ENCODE results near the gene UNC13D. TPM values are rescaled to one million over a fixed set of nuclear protein-coding genes. Genes with fewer than 3 reads are reported as not detected.
"Not testable (repeated sequence)": the region's sequence is repeated elsewhere in the genome, so short reads cannot be mapped to it uniquely, and the experiment has no call there.

UNC13D gene
- total RNA-seq, 4 donors from 2014 or later = 5.9 to 10.0 (median 9.0) TPM

GRCh38 chr17:75779250-75779986 lies 64.8 kb downstream of the UNC13D start:
- DNase-seq (ENCODE audit: extremely low spot score) = peak; percentile 100
- peak overlapping the region; percentile 80 to 97 (median 94) for H3K4me3 ChIP-seq
- intact Hi-C loops (cut with DNase I) = loop anchor here (5.0 kb wide), 1 partner anchor 98 kb away; the partner anchor contains the start of gene TRIM47
- peaks cover 32 to 59% (median 52%) of the 10 kb centered on the region in 4 donors for H3K4me1 ChIP-seq
- peak overlapping the region; percentile 98 to 100 (median 100) for H3K27ac ChIP-seq (replicated peaks in 1 of 4)
- no peaks in the 10 kb centered on the region for H3K27me3 ChIP-seq
- H3K36me3 ChIP-seq = peaks cover 15 to 48% (median 42%) of the 10 kb centered on the region in 4 donors
- 0% methylated on average over 25 of the region's 84 CpGs for WGBS
- peak; percentile 91 for TF ChIP-seq EP300 (IDR thresholded peaks at IDR 0.05)
- TF ChIP-seq, protein P1, sequence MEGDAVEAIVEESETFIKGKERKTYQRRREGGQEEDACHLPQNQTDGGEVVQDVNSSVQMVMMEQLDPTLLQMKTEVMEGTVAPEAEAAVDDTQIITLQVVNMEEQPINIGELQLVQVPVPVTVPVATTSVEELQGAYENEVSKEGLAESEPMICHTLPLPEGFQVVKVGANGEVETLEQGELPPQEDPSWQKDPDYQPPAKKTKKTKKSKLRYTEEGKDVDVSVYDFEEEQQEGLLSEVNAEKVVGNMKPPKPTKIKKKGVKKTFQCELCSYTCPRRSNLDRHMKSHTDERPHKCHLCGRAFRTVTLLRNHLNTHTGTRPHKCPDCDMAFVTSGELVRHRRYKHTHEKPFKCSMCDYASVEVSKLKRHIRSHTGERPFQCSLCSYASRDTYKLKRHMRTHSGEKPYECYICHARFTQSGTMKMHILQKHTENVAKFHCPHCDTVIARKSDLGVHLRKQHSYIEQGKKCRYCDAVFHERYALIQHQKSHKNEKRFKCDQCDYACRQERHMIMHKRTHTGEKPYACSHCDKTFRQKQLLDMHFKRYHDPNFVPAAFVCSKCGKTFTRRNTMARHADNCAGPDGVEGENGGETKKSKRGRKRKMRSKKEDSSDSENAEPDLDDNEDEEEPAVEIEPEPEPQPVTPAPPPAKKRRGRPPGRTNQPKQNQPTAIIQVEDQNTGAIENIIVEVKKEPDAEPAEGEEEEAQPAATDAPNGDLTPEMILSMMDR (IDR thresholded peaks at IDR 0.05) = no peak
- peak; percentile 100 for TF ChIP-seq POLR2A (IDR thresholded peaks at IDR 0.05; ENCODE audit: low read depth)
- peak; percentile 100 for TF ChIP-seq POLR2AphosphoS5 (IDR thresholded peaks at IDR 0.05)
- H3K9me3 ChIP-seq = no peaks in the 10 kb centered on the region

GRCh38 chr17:75778861-75779249 lies 65.3 kb downstream of the UNC13D start:
- peak overlapping the region; percentile 80 to 97 (median 94) for H3K4me3 ChIP-seq
- no peaks in the 10 kb centered on the region for H3K9me3 ChIP-seq
- H3K27ac ChIP-seq (replicated peaks in 1 of 4) = peak overlapping the region; percentile 98 to 100 (median 100)
- no peaks in the 10 kb centered on the region for H3K27me3 ChIP-seq
- no peak for DNase-seq (ENCODE audit: extremely low spot score)
- TF ChIP-seq EP300 (IDR thresholded peaks at IDR 0.05) = no peak
- TF ChIP-seq, protein P1 (IDR thresholded peaks at IDR 0.05) = peak; percentile 44 to 58 (median 56)
- no peak for TF ChIP-seq POLR2AphosphoS5 (IDR thresholded peaks at IDR 0.05)
- no peak for TF ChIP-seq POLR2A (IDR thresholded peaks at IDR 0.05; ENCODE audit: low read depth)
- peaks cover 15 to 54% (median 46%) of the 10 kb centered on the region in 4 donors for H3K36me3 ChIP-seq
- no CpG with 5 or more reads among the region's 38 CpGs for WGBS
- peaks cover 28 to 53% (median 47%) of the 10 kb centered on the region in 4 donors for H3K4me1 ChIP-seq
- intact Hi-C loops (cut with DNase I) = loop anchor here (5.0 kb wide), 1 partner anchor 98 kb away; the partner anchor contains the start of gene TRIM47

GRCh38 chr17:75778066-75778860 lies 65.9 kb downstream of the UNC13D start:
- not testable (repeated sequence) for H3K27me3 ChIP-seq; H3K9me3 ChIP-seq; DNase-seq (ENCODE audit: extremely low spot score)
- H3K4me1 ChIP-seq = peaks cover 26 to 47% (median 41%) of the 10 kb centered on the region in 4 donors
- H3K36me3 ChIP-seq = peaks cover 15 to 54% (median 46%) of the 10 kb centered on the region in 4 donors
- peak overlapping the region; percentile 98 to 100 (median 100) for H3K27ac ChIP-seq (replicated peaks in 1 of 4)
- intact Hi-C loops (cut with DNase I) = loop anchor here (5.0 kb wide), 1 partner anchor 99 kb away; the partner anchor contains the start of gene TRIM47
- 2% methylated on average over 12 of the region's 19 CpGs for WGBS
- peak overlapping the region; percentile 80 to 97 (median 94) for H3K4me3 ChIP-seq

DNA sequence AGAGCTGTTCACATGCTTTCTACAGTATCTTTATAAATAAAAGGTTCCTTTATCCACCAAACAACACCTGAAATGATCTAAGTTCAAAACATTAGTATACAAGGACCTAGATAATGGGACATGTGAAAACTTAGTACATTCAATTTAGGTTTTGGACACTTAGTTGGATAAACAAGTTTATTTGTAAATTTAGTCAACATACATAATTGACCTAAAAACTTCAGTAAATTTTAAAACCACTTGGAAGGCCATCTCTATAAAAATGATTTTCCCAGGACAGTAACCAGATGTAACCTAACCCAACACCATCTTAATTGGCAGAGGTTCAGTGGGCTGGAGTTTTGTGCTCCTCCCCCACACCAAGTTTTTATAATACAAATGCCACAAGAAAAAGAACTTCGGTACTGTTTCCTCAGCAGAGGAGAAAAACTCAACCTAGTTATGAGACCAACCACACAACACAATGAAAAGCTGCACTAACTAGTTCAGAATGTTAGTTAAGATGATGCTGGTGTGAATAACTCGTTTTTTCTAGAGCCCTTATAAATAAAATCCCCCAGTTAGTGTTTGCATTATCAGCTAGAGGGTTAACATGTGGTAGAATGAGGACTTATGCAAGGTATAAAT lies 66.8 kb downstream of the UNC13D start:
- intact Hi-C loops (cut with DNase I) = loop anchor here (5.0 kb wide), 1 partner anchor 100 kb away; the partner anchor contains the start of gene TRIM47
- 4% methylated on average over 2 of the region's 2 CpGs for WGBS
- Histone ChIP-seq H3K27ac (replicated peaks in 1 of 4) (peak overlapping the region; percentile 38 to 100 (median 100)), H3K36me3 (peaks cover 15 to 54% (median 46%) of the 10 kb centered on the region in 4 donors), H3K27me3 (no peaks in the 10 kb centered on the region), H3K9me3 (no peaks in the 10 kb centered on the region), H3K4me3 (peak overlapping the region; percentile 80 to 97 (median 94)), H3K4me1 (peaks cover 26 to 45% (median 34%) of the 10 kb centered on the region in 4 donors)
- no peak for DNase-seq (ENCODE audit: extremely low spot score)
- no peak for TF ChIP-seq POLR2A (IDR thresholded peaks at IDR 0.05; ENCODE audit: low read depth)
- peak in 1 of 2 donors; percentile 4 for TF ChIP-seq POLR2AphosphoS5 (IDR thresholded peaks at IDR 0.05)

Other genes starting within 250 kb of the UNC13D start
- 1 to 10 TPM; 4.3 to 6.6 (median 5.6) TPM for gene SMIM5, start 211.0 kb downstream of the UNC13D start, total RNA-seq
- gene RECQL5, start 177.2 kb downstream of the UNC13D start, total RNA-seq = 10 to 100 TPM in 3 of 4 donors, 1 to 10 TPM in 1; 6.3 to 14.7 (median 11.9) TPM
- gene SAP30BP, start 177.1 kb downstream of the UNC13D start, total RNA-seq = 10 to 100 TPM; 50.3 to 81.3 (median 77.6) TPM
- gene ITGB4, start 122.9 kb downstream of the UNC13D start, total RNA-seq = 10 to 100 TPM; 36.5 to 57.4 (median 46.6) TPM
- 10 to 100 TPM; 16.9 to 34.1 (median 24.4) TPM for gene GALK1, start 79.2 kb downstream of the UNC13D start, total RNA-seq
- gene UNK, start 59.6 kb downstream of the UNC13D start, total RNA-seq = 10 to 100 TPM; 18.0 to 23.7 (median 20.0) TPM
- gene WBP2, start 10.9 kb upstream of the UNC13D start, total RNA-seq = 10 to 100 TPM; 48.2 to 95.8 (median 85.2) TPM
- 100 to 1,000 TPM in 1 of 4 donors, 10 to 100 TPM in 3; 67.8 to 147 (median 81.9) TPM for gene TRIM47, start 34.2 kb upstream of the UNC13D start, total RNA-seq
- gene TRIM65, start 52.5 kb upstream of the UNC13D start, total RNA-seq = 10 to 100 TPM; 13.3 to 36.4 (median 27.4) TPM
- gene MRPL38, start 60.5 kb upstream of the UNC13D start, total RNA-seq = 10 to 100 TPM; 32.5 to 61.7 (median 44.1) TPM
- gene FBF1, start 96.6 kb upstream of the UNC13D start, total RNA-seq = 10 to 100 TPM in 2 of 4 donors, 1 to 10 TPM in 2; 7.8 to 15.0 (median 10.4) TPM
- 10 to 100 TPM; 45.3 to 57.4 (median 48.9) TPM for gene ACOX1, start 134.8 kb upstream of the UNC13D start, total RNA-seq
- gene TEN1, start 134.8 kb upstream of the UNC13D start, total RNA-seq = 10 to 100 TPM in 3 of 4 donors, 1 to 10 TPM in 1; 4.6 to 11.3 (median 10.7) TPM
- 1 to 10 TPM in 2 of 4 donors, under 1 TPM in 1, not detected in 1; 0.65 to 2.2 (median 1.2) TPM for gene CDK3, start 156.5 kb upstream of the UNC13D start, total RNA-seq
- gene EVPL, start 182.9 kb upstream of the UNC13D start, total RNA-seq = 1 to 10 TPM in 2 of 4 donors, under 1 TPM in 2; 0.19 to 2.1 (median 1.1) TPM
- 10 to 100 TPM; 41.9 to 56.9 (median 50.0) TPM for gene SRP68, start 228.1 kb upstream of the UNC13D start, total RNA-seq
- gene GALR2, start 230.4 kb upstream of the UNC13D start, total RNA-seq = under 1 TPM in 1 of 4 donors, not detected in 3; 0.50 TPM
- gene ZACN, start 234.8 kb upstream of the UNC13D start, total RNA-seq = under 1 TPM in 1 of 4 donors, not detected in 3; 0.13 TPM

All from esophagus muscularis mucosa (tissue), 4 donors.